Stimulated activated CD8-positive, alpha-beta memory T cell treated with anti-CD3 and anti-CD28 coated beads, Interleukin-15, amount 100 ng/mL, for 1 hour (primary cell): ENCODE data around the gene TBC1D22A.

Source experiments
- DNase-seq: peaks from one replicate; pipeline ENCODE4 v3.0.0-alpha.2; 2020; ENCODE audit warnings: low read depth

TBC1D22A gene

DNA sequence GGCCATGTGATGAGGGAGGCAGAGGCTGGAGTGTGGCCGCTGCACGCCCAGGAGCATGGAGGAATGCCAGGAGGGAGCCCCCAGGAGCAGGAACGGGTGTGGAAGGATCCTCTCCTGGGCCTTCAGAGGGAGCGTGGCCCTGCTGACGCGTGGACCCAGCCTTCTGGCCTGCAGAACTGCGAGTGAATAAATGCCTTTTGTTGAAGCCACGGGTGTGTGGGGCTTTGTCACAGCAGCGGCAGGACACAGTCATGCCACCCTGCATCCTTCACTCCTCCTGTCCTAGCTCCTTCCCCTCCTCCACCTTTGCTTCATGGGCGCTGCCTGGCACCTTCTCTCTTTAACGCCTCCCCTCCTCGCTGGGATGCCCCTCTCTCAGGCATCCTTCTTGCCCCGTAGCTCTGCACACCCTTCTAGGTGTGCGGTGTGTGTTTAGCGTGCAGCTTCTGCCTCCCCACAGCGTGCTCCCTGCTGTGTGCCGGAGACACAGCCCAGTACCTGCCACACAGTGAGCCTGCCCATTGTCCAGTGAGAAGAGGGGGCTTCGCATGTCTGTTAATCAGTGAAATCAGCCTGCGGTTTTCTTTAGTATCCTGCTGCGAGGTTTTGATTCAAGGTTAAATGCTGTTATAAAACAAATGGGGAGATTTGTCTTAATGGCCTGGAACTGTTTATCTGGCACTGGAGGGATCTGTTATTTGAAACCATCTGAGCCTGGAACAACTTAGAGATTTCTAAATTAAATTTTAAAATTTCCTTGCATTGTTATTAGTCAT lies 459.6 kb downstream of the TBC1D22A start:
- no peak for DNase-seq
